HepG2 (cell line): ENCODE results near the gene PPP2R5C. TPM values are rescaled to one million over a fixed set of nuclear protein-coding genes. Genes with fewer than 3 reads are reported as not detected.

ENCODE experiments used
- BRCA1 ChIP-seq: sonication (generic); formaldehyde crosslinking; IDR thresholded peaks from 2 replicates; pipeline ENCODE4 v1.4.0; 2020; ENCODE audit warnings: missing genetic modification reagents
- CHD2 ChIP-seq: IDR thresholded peaks from 2 replicates; pipeline ENCODE4 v1.6.1; 2011; ENCODE audit warnings: low read depth, low read length, improper control_type of control experiment
- ETV6 ChIP-seq: sonication (generic); formaldehyde crosslinking; conservative IDR thresholded peaks from 2 replicates; pipeline ENCODE4 v1.4.0; 2020; ENCODE audit warnings: missing genetic modification reagents
- FOXM1 ChIP-seq: sonication (generic); formaldehyde crosslinking; IDR thresholded peaks from 2 replicates; pipeline ENCODE4 v1.5.0; 2020; ENCODE audit warnings: missing genetic modification reagents
- HIVEP1 ChIP-seq: sonication (generic); formaldehyde crosslinking; IDR thresholded peaks from 2 replicates; pipeline ENCODE4 v1.4.0; 2020; ENCODE audit warnings: mild to moderate bottlenecking, missing genetic modification reagents
- NFKB2 ChIP-seq: sonication (generic); formaldehyde crosslinking; IDR thresholded peaks from 2 replicates; pipeline ENCODE4 v1.4.0; 2020; ENCODE audit warnings: missing genetic modification reagents, borderline replicate concordance
- NR2F2 ChIP-seq: IDR thresholded peaks from 2 replicates; pipeline ENCODE4 v1.6.1; 2012; ENCODE audit warnings: low read depth, inconsistent platforms, borderline replicate concordance
- RBM22 ChIP-seq: fragments of 200-400 bp; formaldehyde crosslinking; optimal IDR thresholded peaks from 2 replicates; pipeline ENCODE3; 2017; ENCODE audit warnings: mild to moderate bottlenecking, low read length, moderate library complexity
- REPIN1 ChIP-seq: sonication (generic); formaldehyde crosslinking; IDR thresholded peaks from 2 replicates; pipeline ENCODE4 v1.8.0; 2022; ENCODE audit warnings: missing genetic modification reagents, low read depth, mild to moderate bottlenecking, borderline replicate concordance
- SKIL ChIP-seq: sonication (generic); formaldehyde crosslinking; IDR thresholded peaks from 2 replicates; pipeline ENCODE4 v1.8.0; 2022; ENCODE audit warnings: missing genetic modification reagents, mild to moderate bottlenecking, moderate library complexity, borderline replicate concordance
- SMARCE1 ChIP-seq: fragments of 450-650 bp; IDR thresholded peaks from 2 replicates; pipeline ENCODE4 v1.6.1; 2017; ENCODE audit warnings: borderline replicate concordance
- SP4 ChIP-seq: sonication (generic); formaldehyde crosslinking; IDR thresholded peaks from 2 replicates; pipeline ENCODE4 v1.8.1; 2023; ENCODE audit warnings: mild to moderate bottlenecking, missing genetic modification reagents
- TEAD3 ChIP-seq: optimal IDR thresholded peaks from 2 replicates; pipeline ENCODE3; 2016; ENCODE audit warnings: borderline replicate concordance
- TP53 ChIP-seq: sonication (generic); formaldehyde crosslinking; conservative IDR thresholded peaks from 2 replicates; pipeline ENCODE4 v1.4.0; 2020; ENCODE audit warnings: missing genetic modification reagents
- ZFP36L2 ChIP-seq: sonication (generic); formaldehyde crosslinking; IDR thresholded peaks from 2 replicates; pipeline ENCODE4 v1.4.0; 2020; ENCODE audit warnings: missing genetic modification reagents
- ZNF138 ChIP-seq: sonication (generic); formaldehyde crosslinking; IDR thresholded peaks from 2 replicates; pipeline ENCODE4 v1.5.0; 2020; ENCODE audit warnings: mild to moderate bottlenecking, low read depth, missing genetic modification reagents
- ZNF224 ChIP-seq: sonication (generic); formaldehyde crosslinking; IDR thresholded peaks from 2 replicates; pipeline ENCODE4 v1.5.0; 2020; ENCODE audit warnings: mild to moderate bottlenecking, missing genetic modification reagents
- ZNF570 ChIP-seq: sonication (generic); formaldehyde crosslinking; IDR thresholded peaks from 2 replicates; pipeline ENCODE4 v1.4.0; 2020; ENCODE audit warnings: mild to moderate bottlenecking, missing genetic modification reagents, borderline replicate concordance
- ZNF709 ChIP-seq: sonication (generic); formaldehyde crosslinking; IDR thresholded peaks from 2 replicates; pipeline ENCODE4 v1.5.0; 2020; ENCODE audit warnings: mild to moderate bottlenecking, missing genetic modification reagents
- ZNF768 ChIP-seq: sonication (generic); formaldehyde crosslinking; IDR thresholded peaks from 2 replicates; pipeline ENCODE4 v1.4.0; 2020; ENCODE audit warnings: missing genetic modification reagents
- ZNF776 ChIP-seq: sonication (generic); formaldehyde crosslinking; IDR thresholded peaks from 2 replicates; pipeline ENCODE4 v1.4.0; 2020; ENCODE audit warnings: mild to moderate bottlenecking, missing genetic modification reagents
- polyA plus RNA-seq, 8 experiments: library from polyadenylated mRNA; depleted of rRNA in 3 of 8; stranded (reverse) in 7 of 8; unstranded in 1 of 8; fragments of >200 nt; fragmentation: Illumina TruSeq in 4 of 8; extraction: Trizol in 4 of 8; gene quantifications; 2 replicates each; pipeline versions ENCODE4 v1.2.1 to v1.2.3, GENCODE V29; 2011 to 2016; ENCODE audit warnings: low read depth in 4 of 8, missing spikeins in 1 of 8, mixed read lengths in 1 of 8; ENCODE audit not compliant: insufficient read depth in 1 of 8
- total RNA-seq, 5 experiments: library from RNA; depleted of rRNA; stranded (reverse); fragments of >200 nt; fragmentation: Illumina TruSeq; extraction: Trizol; gene quantifications; 2 replicates each; pipeline ENCODE4 v1.2.3, GENCODE V29; 2016; ENCODE audit warnings: low read depth in 1 of 5
- TF ChIP-seq, protein P1 (sequence below): sonication (generic); formaldehyde crosslinking; IDR thresholded peaks from 2 replicates; pipeline ENCODE4 v1.5.0; 2020; ENCODE audit warnings: missing genetic modification reagents
- TF ChIP-seq, protein P2 (sequence below): sonication (generic); formaldehyde crosslinking; IDR thresholded peaks from 2 replicates; pipeline ENCODE4 v1.4.0; 2020; ENCODE audit warnings: low read depth, mild to moderate bottlenecking, missing genetic modification reagents
- TF ChIP-seq, protein P3 (sequence below): sonication (generic); formaldehyde crosslinking; IDR thresholded peaks from 2 replicates; pipeline ENCODE4 v1.4.0; 2020; ENCODE audit warnings: mild to moderate bottlenecking, missing genetic modification reagents

The PPP2R5C gene
- total and polyA plus RNA-seq, 2 of the 13 experiments (the other 11 are each of a cell fraction or from before 2014, with no cell fraction given): 74.3 to 78.5 TPM

- TF ChIP-seq RBM22 (no peak), NR2F2 (no peak), SP4 (CRISPR knock-in tag) (0 out of 2 replicates have a peak, but pooled peaks have one; percentile 48), SMARCE1 (no peak), ZNF138 (CRISPR knock-in tag) (no peak), ZNF709 (CRISPR knock-in tag) (no peak), REPIN1 (CRISPR knock-in tag) (peak; percentile 61; the same call in 1 of the 2 replicates), ZNF570 (CRISPR knock-in tag) (no peak), BRCA1 (CRISPR knock-in tag) (no peak), FOXM1 (CRISPR knock-in tag) (peak; percentile 63; the same call in 1 of the 2 replicates), ZNF224 (CRISPR knock-in tag) (peak; percentile 77; the same call in 1 of the 2 replicates), TP53 (no peak), TEAD3 (CRISPR knock-in tag) (peak; percentile 45), ZNF776 (CRISPR knock-in tag) (no peak), ZFP36L2 (CRISPR knock-in tag) (no peak), ZNF768 (no peak), ETV6 (CRISPR knock-in tag) (no peak), SKIL (CRISPR knock-in tag) (no peak), HIVEP1 (peak; percentile 47; the same call in 1 of the 2 replicates), NFKB2 (no peak), CHD2 (peak; percentile 66; the same call in 1 of the 2 replicates)
- TF ChIP-seq, protein P1, sequence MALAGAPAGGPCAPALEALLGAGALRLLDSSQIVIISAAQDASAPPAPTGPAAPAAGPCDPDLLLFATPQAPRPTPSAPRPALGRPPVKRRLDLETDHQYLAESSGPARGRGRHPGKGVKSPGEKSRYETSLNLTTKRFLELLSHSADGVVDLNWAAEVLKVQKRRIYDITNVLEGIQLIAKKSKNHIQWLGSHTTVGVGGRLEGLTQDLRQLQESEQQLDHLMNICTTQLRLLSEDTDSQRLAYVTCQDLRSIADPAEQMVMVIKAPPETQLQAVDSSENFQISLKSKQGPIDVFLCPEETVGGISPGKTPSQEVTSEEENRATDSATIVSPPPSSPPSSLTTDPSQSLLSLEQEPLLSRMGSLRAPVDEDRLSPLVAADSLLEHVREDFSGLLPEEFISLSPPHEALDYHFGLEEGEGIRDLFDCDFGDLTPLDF (CRISPR knock-in tag): no peak
- TF ChIP-seq, protein P2, sequence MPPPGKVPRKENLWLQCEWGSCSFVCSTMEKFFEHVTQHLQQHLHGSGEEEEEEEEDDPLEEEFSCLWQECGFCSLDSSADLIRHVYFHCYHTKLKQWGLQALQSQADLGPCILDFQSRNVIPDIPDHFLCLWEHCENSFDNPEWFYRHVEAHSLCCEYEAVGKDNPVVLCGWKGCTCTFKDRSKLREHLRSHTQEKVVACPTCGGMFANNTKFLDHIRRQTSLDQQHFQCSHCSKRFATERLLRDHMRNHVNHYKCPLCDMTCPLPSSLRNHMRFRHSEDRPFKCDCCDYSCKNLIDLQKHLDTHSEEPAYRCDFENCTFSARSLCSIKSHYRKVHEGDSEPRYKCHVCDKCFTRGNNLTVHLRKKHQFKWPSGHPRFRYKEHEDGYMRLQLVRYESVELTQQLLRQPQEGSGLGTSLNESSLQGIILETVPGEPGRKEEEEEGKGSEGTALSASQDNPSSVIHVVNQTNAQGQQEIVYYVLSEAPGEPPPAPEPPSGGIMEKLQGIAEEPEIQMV: no peak
- TF ChIP-seq, protein P3, sequence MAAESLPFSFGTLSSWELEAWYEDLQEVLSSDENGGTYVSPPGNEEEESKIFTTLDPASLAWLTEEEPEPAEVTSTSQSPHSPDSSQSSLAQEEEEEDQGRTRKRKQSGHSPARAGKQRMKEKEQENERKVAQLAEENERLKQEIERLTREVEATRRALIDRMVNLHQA (CRISPR knock-in tag): no peak
Observed at GRCh38 chr14:101809671-101810514, 48.4 kb downstream of the PPP2R5C start (continued).
